Measurements from ENCODE around the gene RYR1. TPM values are rescaled to one million over a fixed set of nuclear protein-coding genes. Genes with fewer than 3 reads are reported as not detected.

RYR1 gene
- total RNA-seq, 1 donor from 2014 or later, result 0.32 TPM

- Histone ChIP-seq H3K4me2 (ENCODE audit: low read length) (no peak overlapping the region), H3K4me1 (ENCODE audit: insufficient read depth, low read length) (no peaks in the 10 kb centered on the region), H3K9me3 (ENCODE audit: insufficient read depth, low read depth, low read length) (no peaks in the 10 kb centered on the region), H3K79me2 (ENCODE audit: insufficient read depth, low read length) (no peaks in the 10 kb centered on the region), H3K36me3 (ENCODE audit: insufficient read depth, low read length) (no peaks in the 10 kb centered on the region), H4K20me1 (ENCODE audit: insufficient read depth, low read length) (no peaks in the 10 kb centered on the region), H2AFZ (ENCODE audit: low read depth, low read length) (no peak overlapping the region), H3K4me3 (ENCODE audit: insufficient read depth, low read depth, low read length) (no peak overlapping the region), H3K27ac (ENCODE audit: low read depth, low read length) (no peak overlapping the region), H3K27me3 (ENCODE audit: insufficient read depth, low read length) (no peaks in the 10 kb centered on the region), H3K9ac (ENCODE audit: low read length) (no peak overlapping the region)
- Mint-ChIP-seq H3K9me3 (ENCODE audit: unreplicated experiment) (no peaks in the 10 kb centered on the region), H3K36me3 (ENCODE audit: low read depth, unreplicated experiment) (no peaks in the 10 kb centered on the region), H3K27ac (ENCODE audit: unreplicated experiment) (no peak overlapping the region), H3K4me3 (ENCODE audit: unreplicated experiment) (no peak overlapping the region), H3K27me3 (ENCODE audit: low read depth, unreplicated experiment) (peaks cover 14% of the 10 kb centered on the region), H3K4me1 (ENCODE audit: low read depth, unreplicated experiment) (no peaks in the 10 kb centered on the region)
- FAIRE-seq (no peak), DNase-seq (ENCODE audit: low read depth) (no peak)
- TF ChIP-seq, protein P1, sequence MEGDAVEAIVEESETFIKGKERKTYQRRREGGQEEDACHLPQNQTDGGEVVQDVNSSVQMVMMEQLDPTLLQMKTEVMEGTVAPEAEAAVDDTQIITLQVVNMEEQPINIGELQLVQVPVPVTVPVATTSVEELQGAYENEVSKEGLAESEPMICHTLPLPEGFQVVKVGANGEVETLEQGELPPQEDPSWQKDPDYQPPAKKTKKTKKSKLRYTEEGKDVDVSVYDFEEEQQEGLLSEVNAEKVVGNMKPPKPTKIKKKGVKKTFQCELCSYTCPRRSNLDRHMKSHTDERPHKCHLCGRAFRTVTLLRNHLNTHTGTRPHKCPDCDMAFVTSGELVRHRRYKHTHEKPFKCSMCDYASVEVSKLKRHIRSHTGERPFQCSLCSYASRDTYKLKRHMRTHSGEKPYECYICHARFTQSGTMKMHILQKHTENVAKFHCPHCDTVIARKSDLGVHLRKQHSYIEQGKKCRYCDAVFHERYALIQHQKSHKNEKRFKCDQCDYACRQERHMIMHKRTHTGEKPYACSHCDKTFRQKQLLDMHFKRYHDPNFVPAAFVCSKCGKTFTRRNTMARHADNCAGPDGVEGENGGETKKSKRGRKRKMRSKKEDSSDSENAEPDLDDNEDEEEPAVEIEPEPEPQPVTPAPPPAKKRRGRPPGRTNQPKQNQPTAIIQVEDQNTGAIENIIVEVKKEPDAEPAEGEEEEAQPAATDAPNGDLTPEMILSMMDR (IDR thresholded peaks at IDR 0.05; ENCODE audit: insufficient read depth, low read depth, low read length), result no peak
- TF ChIP-seq EZH2 (IDR thresholded peaks at IDR 0.05; ENCODE audit: insufficient read depth, low read length), result no peak
Observed at GRCh38 chr19:38580080-38580479, 146.6 kb downstream of the RYR1 start.

DNA sequence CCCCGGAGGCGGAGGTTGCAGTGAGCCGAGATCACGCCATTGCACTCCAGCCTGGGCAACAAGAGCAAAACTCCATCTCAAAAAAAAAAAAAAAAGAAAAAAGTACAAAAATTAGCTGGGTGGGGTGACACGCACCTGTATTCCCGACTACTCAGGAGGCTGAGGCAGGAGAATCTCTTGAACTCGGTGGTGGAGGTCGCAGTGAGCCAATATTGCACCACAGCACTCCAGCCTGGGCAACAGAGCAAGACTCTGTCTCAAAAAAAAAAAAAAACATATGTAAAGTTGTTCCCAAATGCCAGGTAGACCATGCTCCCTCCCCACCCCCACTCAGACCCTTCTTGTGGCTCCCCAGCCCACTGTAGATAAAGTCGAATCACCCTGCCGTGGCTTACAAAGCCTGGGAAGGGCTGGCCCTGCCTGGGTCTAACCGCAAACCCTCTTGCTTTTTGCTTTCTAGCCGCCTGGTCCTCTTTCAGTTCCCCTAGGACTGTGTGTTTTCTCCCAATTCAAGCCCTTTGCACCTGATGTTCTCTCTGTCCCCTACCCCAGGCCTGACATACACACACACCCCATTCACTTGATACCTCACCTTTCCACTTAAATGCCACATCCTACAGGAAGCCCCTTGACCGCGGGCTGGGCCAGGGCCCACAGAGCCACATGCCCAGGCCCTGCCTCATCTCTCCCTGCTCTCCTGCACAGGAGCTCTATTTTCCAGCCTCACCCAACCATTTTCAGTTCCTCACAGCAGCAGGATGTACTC lies 149.9 kb downstream of the RYR1 start:
- H3K9ac ChIP-seq (ENCODE audit: low read length), result no peak overlapping the region
- H3K4me3 ChIP-seq (ENCODE audit: insufficient read depth, low read depth, low read length), result no peak overlapping the region
- H3K36me3 ChIP-seq (ENCODE audit: insufficient read depth, low read length), result no peaks in the 10 kb centered on the region
- TF ChIP-seq, protein P1 (IDR thresholded peaks at IDR 0.05; ENCODE audit: insufficient read depth, low read depth, low read length), result no peak
- no peak for TF ChIP-seq EZH2 (IDR thresholded peaks at IDR 0.05; ENCODE audit: insufficient read depth, low read length)
- no peak overlapping the region for H3K4me2 ChIP-seq (ENCODE audit: low read length)
- no peaks in the 10 kb centered on the region for H3K4me1 Mint-ChIP-seq (ENCODE audit: low read depth, unreplicated experiment)
- no peak overlapping the region for H3K27ac ChIP-seq (ENCODE audit: low read depth, low read length)
- DNase-seq (ENCODE audit: low read depth) (no peak), FAIRE-seq (no peak)
- no peaks in the 10 kb centered on the region for H3K9me3 ChIP-seq (ENCODE audit: insufficient read depth, low read depth, low read length)
- H4K20me1 ChIP-seq (ENCODE audit: insufficient read depth, low read length), result no peaks in the 10 kb centered on the region
- no peak overlapping the region for H3K27ac Mint-ChIP-seq (ENCODE audit: unreplicated experiment)
- no peak overlapping the region for H2AFZ ChIP-seq (ENCODE audit: low read depth, low read length)
- no peaks in the 10 kb centered on the region for H3K4me1 ChIP-seq (ENCODE audit: insufficient read depth, low read length)
- peaks cover 3% of the 10 kb centered on the region for H3K36me3 Mint-ChIP-seq (ENCODE audit: low read depth, unreplicated experiment)
- H3K9me3 Mint-ChIP-seq (ENCODE audit: unreplicated experiment), result no peaks in the 10 kb centered on the region
- H3K27me3 Mint-ChIP-seq (ENCODE audit: low read depth, unreplicated experiment), result peaks cover 16% of the 10 kb centered on the region
- no peaks in the 10 kb centered on the region for H3K27me3 ChIP-seq (ENCODE audit: insufficient read depth, low read length)
- no peaks in the 10 kb centered on the region for H3K79me2 ChIP-seq (ENCODE audit: insufficient read depth, low read length)
- H3K4me3 Mint-ChIP-seq (ENCODE audit: unreplicated experiment), result no peak overlapping the region

GRCh38 chr19:38583985-38584305 lies 150.5 kb downstream of the RYR1 start:
- H3K27ac ChIP-seq (ENCODE audit: low read depth, low read length), result no peak overlapping the region
- H3K4me1 ChIP-seq (ENCODE audit: insufficient read depth, low read length), result no peaks in the 10 kb centered on the region
- H3K4me2 ChIP-seq (ENCODE audit: low read length), result no peak overlapping the region
- Mint-ChIP-seq H3K27ac (ENCODE audit: unreplicated experiment) (no peak overlapping the region), H3K36me3 (ENCODE audit: low read depth, unreplicated experiment) (peaks cover 3% of the 10 kb centered on the region), H3K9me3 (ENCODE audit: unreplicated experiment) (no peaks in the 10 kb centered on the region), H3K4me1 (ENCODE audit: low read depth, unreplicated experiment) (no peaks in the 10 kb centered on the region), H3K27me3 (ENCODE audit: low read depth, unreplicated experiment) (peaks cover 16% of the 10 kb centered on the region), H3K4me3 (ENCODE audit: unreplicated experiment) (no peak overlapping the region)
- no peak for FAIRE-seq
- no peak overlapping the region for H3K9ac ChIP-seq (ENCODE audit: low read length)
- H3K4me3 ChIP-seq (ENCODE audit: insufficient read depth, low read depth, low read length), result no peak overlapping the region
- DNase-seq (ENCODE audit: low read depth), result no peak
- H4K20me1 ChIP-seq (ENCODE audit: insufficient read depth, low read length), result no peaks in the 10 kb centered on the region
- TF ChIP-seq EZH2 (IDR thresholded peaks at IDR 0.05; ENCODE audit: insufficient read depth, low read length), result no peak
- TF ChIP-seq, protein P1 (IDR thresholded peaks at IDR 0.05; ENCODE audit: insufficient read depth, low read depth, low read length), result no peak
- H3K36me3 ChIP-seq (ENCODE audit: insufficient read depth, low read length), result no peaks in the 10 kb centered on the region
- no peaks in the 10 kb centered on the region for H3K27me3 ChIP-seq (ENCODE audit: insufficient read depth, low read length)
- H3K9me3 ChIP-seq (ENCODE audit: insufficient read depth, low read depth, low read length), result no peaks in the 10 kb centered on the region
- no peaks in the 10 kb centered on the region for H3K79me2 ChIP-seq (ENCODE audit: insufficient read depth, low read length)
- H2AFZ ChIP-seq (ENCODE audit: low read depth, low read length), result no peak overlapping the region

All from astrocyte (in vitro differentiated cells and primary cell).